HK-2 (cell line): ENCODE data around the gene PITPNC1.
A peak's percentile ranks its signal among the peaks of the same experiment; 100 is the strongest.
"Not testable (repeated sequence)": the region's sequence is repeated elsewhere in the genome, so short reads cannot be mapped to it uniquely, and the experiment has no call there.

Experiments used
- DNase-seq: peaks from one replicate; pipeline ENCODE4 v3.0.0-alpha.2; 2018; ENCODE audit not compliant: unreplicated experiment

PITPNC1 gene

DNA sequence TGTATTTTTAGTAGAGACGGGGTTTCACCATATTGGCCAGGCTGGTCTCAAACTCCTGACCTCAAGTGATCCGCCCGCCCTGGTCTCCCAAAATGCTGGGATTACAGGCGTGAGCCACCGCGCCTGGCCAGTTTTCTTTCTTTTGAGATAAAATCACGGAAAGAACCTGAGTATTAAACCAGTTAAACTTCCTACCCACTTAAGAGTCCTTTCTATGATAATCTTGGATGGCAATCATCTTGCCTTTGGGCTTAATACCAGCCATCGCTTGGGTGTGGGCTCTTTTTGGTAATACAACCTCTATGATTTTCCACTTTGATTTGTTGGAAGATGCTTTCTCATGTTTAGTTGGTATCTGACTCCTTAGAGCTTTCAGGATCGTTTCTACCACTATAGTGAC lies 24.0 kb downstream of the PITPNC1 start:
- no peak for DNase-seq

DNA sequence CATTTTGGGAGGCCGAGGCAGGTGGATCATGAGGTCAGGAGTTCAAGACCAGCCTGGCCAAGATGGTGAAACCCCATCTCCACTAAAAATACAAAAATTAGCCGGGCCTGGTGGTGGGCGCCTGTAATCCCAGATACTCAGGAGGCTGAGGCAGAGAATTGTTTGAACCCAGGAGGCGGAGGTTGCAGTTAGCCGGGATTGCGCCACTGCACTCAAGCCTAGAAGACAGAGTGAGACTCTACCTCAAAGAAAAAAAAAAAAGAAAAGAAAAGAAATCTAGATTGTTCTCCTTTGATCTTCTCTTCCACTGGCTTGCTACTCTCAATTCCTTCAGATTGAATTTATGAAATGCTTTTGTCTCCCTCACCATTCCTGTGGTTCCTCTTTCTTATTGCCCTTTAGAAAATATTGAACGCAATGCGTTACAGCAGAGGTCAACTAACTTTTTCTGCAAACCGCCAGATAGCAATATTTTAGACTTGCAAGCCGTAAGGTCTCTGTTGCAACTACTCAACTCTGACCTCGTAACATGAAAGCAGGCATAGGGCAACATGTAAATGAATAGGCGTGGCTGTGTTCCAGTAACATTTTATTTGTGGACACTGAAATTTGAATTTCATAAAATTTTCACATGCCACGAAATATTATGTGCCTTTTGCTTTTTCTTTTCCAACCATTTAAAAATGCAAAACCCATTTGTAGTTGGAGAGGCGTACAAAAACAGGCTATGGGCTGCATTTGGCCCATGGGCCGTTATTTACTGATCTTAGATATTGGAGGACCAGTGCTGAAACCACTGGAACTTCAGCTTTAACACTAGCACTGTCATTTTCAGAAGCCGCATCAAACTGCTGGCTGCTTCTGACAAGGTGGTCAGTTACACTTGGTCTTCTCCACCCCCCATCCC lies 24.8 kb downstream of the PITPNC1 start:
- no peak for DNase-seq

DNA sequence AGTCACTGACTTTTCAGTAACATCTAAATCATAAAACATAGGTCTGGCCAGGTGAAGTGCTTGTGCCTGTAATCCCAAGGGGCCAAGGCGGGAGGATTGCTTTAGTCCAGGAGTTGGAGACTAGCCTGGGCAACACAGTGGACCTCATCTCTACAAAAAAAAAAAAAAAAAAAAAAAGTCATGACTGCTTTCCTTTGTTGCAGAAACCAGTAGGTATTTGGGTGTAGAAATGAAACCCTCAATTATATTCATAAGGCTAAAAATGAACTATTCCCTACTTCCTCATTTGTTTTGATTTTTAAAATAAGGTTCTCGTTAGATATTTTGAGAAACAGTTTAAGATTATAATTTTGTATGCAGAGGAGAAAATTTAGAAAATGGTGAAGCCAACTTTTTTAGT lies 26.0 kb downstream of the PITPNC1 start:
- no peak for DNase-seq

DNA sequence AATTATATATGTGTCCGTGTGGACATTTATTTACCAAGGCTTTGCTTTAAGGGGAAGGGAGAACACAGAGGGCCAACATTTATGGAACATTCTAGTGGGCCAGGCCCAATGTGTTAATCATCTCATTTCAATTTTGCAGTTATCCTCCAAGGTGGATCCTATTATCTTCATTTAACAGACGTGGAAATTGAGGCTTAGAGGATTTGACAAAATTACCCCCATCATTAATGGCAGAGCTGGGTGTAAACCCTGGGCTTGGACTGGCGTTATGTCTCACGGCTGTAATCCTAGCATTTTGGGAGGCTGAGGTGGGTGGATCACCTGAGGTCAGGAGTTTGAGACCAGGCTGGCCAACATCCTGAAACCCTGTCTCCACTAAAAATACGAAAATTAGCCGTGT lies 26.4 kb downstream of the PITPNC1 start:
- no peak for DNase-seq

DNA sequence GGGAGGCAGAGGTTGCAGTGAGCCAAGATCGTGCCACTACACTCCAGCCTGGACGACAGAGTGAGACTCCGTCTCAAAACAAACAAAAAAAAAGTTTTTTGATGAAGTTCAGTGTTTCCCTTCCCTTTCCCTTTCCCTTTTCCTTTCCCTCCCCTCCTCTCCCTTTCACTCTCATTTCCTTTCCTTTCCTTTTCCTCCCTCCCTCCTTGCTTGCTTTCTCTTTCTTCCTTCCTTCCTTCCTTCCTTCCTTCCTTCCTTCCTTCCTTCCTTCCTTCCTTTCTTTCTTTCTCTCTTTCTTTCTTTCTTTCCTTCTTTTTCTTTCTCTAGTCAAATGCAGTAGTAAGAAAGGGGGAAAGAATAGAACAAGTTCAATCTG lies 31.4 kb downstream of the PITPNC1 start:
- not testable (repeated sequence) for DNase-seq

DNA sequence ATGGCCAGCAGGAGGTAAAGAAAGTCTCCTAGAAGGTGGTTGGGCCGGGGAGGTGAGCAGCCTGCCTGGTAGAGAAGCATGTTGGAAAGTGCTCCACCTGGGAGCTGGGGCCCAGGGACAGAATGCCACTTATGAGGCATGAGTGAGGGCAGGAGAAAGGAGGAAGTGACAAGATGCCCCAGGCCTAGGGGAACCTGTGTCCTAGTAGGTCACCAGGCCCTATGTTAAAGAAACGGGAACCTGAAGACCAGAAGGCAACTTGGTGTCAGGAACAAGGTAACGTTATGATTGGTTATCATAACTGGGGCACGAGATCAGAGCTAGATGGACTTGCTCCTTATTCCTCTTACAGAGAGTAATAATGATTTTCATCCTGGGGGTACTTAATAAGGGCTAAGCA lies 34.3 kb downstream of the PITPNC1 start:
- DNase-seq: no peak

DNA sequence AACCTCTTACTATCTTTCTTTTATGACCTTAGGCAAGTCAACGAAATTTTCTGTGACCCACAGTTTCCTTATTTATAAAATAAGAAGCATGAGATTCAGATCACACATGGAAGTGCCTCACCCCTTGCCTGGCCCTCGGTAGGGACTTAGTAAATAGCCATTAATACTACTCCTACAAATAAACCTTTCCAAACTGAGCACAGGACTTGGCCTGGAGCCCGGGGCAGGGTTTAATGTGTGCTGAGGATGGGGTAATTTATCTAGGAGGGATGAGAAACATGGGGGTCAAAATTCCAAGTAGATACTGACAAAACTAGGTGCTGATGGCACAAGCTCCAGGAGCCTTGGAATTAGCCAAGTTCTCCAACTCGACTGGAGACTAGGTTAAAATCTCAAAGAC lies 35.0 kb downstream of the PITPNC1 start:
- no peak for DNase-seq

DNA sequence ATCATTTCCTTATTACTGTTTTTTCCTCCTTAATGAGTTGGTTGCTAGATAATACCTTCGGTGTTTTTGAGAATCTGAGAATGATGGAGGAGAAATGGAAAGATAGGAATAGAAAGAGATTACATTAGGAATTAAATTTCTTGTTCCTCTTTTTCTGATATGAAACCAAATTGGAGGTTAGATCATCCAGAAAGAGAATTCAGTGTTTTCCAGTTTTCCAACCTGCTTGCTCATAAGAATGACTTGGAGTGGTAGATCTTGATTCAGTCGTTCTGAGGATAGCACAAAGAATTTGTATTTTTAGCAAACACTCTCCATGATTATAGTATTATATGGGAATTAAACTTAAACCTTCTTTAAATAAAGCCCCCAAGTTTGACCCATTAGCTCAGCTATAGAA lies 35.9 kb downstream of the PITPNC1 start:
- DNase-seq: no peak

DNA sequence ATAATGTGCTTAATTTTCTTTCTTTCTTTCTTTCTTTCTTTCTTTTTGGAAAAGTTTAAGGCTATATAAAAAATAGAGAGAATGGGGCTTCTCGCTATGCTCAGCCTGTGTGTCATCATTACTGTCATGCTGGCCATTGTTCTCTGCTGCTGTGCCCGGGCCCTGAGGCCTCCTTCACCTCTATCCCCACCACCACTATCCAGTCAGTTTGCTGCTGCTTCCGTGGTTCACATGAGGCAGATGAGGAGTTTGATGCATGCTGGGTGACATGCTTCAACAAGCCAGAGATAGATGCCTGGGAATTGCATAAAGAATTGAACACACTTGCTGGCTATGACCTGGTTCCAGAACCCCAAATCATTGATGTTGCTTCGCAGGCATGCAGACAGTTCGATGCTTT lies 36.3 kb downstream of the PITPNC1 start:
- no peak for DNase-seq

DNA sequence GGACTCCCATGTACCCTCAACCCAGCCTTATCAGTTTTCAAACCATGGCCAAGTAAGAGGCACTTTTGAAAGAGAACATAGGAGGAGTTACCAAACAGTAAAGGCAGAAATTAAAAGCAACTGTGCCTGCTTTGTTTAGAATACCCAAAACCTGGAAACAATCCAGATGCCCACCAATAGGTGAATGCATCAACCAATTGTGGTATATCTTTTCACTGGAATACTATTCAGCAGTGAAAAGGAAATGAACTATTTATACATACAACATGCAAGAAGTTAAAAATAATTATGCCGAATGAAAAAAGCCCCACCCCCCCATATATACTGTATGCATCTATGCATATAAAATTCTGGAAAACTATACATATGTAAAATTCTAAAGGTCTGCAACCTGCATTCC lies 37.0 kb downstream of the PITPNC1 start:
- no peak for DNase-seq

DNA sequence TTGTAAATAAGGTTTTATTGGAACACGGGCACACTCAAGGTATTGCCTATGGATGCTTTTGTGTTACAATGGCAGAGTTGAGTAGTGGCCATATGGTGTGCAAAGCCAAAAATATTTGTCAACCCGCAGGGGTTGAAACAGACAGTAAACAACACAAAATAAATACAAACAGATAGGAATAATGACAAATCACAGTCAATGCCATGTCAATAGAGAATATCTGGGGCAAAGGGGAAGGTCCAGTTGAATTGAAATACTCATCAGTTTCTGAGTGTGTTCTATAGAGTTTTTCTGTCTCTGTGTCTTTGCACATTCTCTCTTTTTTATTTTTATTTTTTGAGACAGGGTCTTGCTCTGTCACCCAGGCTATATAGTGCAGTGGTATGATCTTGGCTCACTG lies 37.5 kb downstream of the PITPNC1 start:
- no peak for DNase-seq

DNA sequence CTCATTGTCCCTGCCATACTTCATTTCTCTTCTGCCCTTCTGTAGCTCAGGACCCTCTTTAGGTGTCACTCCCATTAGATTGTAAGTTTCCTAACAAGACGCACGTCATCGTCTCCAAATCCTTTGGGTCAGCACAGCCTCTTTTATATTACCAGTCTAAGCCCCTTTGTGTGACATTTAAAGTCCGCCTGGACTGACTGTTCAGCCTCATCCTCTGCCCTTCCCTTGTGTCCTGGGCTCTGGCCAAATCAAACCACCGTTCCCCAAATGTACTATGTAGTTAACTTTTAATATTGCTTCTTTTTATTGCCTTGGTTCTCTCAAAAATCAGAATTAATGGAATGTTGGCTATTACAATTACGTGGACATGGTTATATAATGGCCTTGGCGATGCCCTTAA lies 38.2 kb downstream of the PITPNC1 start:
- DNase-seq: no peak

DNA sequence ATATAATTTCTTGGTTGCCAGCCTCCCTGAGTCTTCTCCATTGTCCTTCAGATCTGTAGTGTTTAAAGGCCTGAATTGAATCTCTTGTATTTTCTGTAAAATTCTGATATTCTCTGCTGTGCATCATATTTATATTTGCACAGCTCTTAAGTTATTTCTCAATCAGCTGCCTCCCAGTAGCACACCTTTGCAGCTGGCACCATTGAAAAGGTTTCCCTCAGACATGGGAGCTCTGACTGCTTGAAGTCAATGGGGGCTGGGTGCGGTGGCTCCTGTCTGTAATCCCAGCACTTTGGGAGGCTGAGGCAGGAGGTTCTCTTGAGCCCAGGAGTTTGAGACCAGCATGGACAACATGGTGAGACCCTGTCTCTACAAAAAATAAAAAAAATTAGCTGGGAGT lies 40.4 kb downstream of the PITPNC1 start:
- DNase-seq: no peak

DNA sequence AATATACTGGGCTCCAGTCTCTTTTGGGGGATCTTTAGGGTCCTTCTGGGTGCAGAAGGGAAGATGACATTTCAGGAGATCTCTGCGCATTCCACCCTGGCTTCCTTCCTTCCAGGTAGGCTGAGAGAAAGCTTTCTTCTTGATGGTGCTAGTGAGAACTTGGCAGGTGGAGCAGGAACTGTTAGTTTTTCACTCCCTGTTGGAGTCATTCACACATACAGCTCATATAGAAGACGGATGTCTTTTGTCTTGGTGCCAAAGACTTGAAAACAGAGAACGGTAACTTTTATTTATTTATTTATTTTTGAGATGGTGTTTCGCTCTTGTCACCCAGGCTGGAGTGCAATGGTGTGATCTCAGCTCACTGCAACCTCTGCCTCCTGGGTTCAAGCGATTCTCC lies 43.9 kb downstream of the PITPNC1 start:
- no peak for DNase-seq

DNA sequence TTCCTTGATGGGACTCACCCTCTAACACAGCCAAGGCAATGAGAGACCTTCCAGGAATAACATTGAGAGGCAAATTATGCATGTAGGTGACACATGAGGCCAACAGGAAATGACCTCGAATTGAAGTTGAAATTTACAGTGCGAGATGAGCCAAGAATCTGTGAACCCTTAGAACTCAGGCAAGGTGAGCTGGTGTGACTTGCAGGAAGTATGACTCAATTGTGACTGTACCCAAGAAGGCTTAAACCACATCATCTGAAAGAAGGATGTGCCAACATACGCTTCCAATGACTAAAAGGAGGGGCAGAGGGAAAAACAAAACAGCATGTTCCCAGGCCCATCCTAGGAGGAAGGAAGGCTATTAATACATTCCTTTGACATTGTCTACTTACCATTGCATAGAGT lies 44.8 kb downstream of the PITPNC1 start:
- peak; percentile 50 for DNase-seq

DNA sequence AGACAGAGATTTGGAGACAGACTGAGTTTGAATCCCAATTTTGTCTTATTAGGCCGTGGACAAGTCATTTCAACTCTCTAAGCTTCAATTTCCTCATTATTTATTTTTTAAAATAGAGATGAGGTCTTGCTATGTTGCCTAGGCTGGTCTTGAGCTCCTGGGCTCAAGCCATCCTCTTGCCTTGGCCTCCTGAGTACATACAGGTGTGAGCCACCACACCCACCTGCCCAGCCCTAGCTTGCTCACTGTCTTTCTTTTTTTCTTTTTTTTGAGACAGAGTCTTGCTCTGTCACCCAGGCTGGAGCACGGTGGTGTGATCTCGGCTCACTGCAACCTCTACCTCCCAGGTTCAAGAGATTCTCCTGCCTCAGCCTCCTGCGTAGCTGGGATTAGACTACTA lies 45.2 kb downstream of the PITPNC1 start:
- not testable (repeated sequence) for DNase-seq

DNA sequence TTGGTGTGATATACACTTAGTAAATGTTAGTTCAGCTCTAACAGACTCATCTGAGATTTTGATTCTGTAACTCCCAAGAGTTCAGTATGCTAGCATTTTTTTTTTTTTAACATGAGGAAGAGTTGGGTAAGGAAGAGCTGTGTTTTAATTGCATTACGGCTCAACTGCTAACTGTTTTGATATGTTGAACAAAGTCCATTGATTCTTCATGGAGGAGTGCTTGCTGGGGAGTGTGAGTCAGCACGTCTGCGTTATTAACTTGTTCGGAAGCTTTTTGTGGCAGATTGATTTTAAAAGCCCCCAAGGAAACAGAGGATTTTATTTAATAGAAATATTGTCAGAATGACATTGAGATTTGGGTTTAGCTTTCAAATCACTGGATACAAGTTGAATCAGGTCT lies 45.8 kb downstream of the PITPNC1 start:
- no peak for DNase-seq

DNA sequence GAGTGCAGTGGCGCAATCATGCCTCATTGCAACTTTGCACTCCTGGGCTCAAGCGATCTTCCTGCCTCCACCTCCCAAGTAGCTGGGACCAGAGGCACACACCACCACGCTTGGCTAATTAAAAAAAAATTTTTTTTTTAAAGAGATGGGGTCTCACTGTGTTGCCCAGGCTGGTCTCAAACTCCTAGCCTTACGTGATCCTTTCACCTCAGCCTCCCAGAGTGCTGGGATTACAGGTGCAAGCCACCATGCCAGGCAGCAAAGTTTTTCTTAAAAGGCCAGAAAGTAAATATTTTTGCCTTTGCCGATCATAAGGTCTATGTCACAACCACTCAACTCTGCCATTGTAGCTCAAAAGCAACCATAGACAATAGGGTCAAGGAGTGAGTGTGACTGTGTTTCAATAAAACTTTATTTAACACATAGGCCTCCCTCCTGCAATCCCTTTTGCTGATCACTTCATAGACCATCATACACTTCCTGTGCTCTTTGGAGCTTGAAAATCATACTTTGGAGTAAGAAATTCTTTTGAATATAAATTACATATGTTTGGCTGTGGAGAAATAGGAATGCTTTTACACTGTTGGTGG lies 48.6 kb downstream of the PITPNC1 start:
- no peak for DNase-seq

DNA sequence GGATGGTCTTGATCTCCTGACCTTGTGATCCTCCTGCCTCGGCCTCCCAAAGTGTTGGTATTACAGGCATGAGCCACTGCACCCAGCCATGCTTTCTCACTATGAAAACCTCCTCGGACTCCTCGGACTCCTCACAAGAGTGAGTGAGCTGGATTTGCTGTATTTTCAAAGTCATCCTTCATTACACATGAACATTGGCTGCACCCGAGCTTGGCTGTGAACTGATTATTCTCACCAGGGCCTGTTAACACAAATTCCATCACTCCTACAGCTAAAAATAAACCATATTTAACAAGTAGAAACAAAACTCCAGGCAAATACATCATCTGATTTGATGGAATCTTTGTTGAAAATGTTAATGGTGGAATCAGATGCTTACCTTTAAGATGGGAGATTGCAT lies 50.3 kb downstream of the PITPNC1 start:
- DNase-seq: no peak

DNA sequence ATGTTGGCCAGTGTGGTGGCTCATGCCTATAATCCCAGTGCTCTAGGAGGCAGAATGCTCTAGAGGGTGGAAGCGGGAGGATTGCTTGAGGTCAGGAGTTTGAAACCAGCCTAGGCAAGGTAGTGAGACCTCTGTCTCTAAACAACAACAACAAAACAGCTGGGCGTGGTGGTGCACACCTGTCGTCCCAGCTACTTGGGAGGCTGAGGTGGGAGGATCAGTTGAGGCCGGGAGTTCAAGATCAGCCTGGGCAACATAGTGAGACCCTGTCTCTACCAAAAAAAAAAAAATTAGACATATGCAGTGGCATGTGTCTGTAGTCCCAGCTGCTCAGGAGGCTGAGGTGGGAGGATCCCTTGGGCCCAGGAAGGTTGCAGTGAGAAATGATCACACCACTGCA lies 53.4 kb downstream of the PITPNC1 start:
- not testable (repeated sequence) for DNase-seq

DNA sequence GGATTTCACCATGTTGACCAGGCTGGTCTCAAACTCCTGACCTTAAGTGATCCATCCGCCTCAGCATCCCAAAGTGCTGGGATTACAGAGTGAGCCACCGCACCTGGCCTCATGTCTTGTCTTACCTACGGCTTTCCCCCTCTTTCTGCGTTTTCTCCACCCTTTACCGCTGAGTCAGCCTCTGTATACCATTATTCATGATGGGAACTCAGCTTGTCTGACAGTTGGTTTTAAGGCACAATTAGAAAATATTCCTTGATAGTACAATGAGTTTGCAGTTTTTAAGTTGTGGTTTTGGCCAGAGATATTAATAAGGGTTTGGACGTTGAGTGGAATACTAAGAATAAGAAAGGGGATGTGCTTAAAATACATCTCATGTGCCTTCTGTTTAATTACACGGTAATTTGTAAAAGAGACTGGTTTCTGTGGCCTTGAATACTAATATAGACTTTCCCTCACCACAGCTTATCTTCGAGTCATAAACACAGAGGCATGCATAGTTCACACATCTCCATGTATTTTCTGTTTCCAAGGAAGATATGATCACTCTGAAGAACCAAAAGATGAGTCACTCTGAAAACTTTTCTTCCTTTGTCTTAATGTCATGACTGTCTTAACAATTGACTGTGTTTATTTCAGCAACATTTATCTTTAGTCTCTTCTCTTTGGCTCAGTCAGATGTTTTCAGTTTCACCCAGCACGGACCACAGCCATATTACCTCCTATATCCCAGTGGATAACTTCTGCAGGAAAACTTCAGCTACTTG lies 54.4 kb downstream of the PITPNC1 start:
- no peak for DNase-seq

DNA sequence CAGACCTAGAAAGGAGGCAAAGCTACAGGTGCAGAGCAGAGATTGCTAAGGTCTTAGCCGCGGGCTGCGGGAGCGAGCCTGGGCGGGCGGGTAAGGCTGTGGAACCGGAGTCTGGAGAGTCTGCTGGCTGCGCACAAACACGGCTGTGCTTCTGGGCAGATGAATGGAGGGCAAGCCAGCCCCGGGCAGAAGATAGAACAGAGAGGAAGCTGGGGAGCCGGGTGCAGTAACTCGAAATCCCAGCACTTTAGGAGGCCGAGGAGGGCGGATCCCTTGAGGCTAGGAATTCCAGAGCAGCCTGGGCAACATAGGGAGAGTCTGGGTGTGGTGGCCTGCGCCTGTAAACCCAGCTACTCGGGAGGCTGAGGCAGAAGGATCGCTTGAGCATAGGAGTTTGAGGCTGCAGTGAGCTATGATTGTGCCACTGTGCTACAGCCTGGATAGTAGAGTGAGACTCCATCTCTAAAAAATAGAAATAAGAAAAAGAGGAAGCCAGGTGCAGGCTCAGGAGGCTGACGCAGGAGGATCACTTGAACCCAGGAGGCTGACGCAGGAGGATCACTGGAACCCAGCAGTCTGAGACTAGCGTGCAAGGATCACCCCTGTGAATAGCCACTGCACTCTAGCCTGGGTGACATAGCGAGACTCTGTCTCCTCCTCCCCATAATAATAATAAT lies 56.3 kb downstream of the PITPNC1 start:
- no peak for DNase-seq
